Measurements from ENCODE around the gene MRPL2. TPM values are rescaled to one million over a fixed set of nuclear protein-coding genes. Genes with fewer than 3 reads are reported as not detected.
A peak's percentile ranks its signal among the peaks of the same experiment; 100 is the strongest.

The MRPL2 gene
- total RNA-seq, 4 donors from 2014 or later = 19.0 to 37.9 (median 27.3) TPM

DNA sequence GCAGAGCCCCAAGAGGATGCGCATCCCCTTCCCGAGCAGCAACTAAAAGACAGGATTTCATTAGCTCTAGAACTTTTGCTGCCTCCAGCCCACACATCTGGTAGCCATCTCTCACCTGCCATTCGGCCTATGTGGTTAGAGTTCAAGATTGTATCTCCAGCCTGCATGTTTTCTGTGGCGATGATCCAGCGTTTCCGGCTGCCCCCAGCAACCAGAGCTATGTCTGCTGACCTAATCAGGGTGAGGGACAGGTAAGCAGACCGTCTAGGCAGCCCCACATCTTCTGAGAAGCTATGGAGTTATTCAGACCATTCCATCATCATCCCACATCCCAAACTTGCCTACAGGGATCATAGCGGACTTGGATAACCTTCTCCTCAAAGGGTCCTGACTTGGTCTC is 3.3 kb downstream of the MRPL2 start:
- no peak overlapping the region for H3K4me3 ChIP-seq (ENCODE audit: low read depth, poor library complexity, severe bottlenecking)
- intact Hi-C loops (cut with DNase I; ENCODE audit: low total_unique reads) = no loop called here
- TF ChIP-seq POLR2A (IDR thresholded peaks at IDR 0.05) (no peak), CTCF (IDR thresholded peaks at IDR 0.05) (no peak)
- DNase-seq (ENCODE audit: low spot score in 2 of 2) = no peak
- 78 to 83% methylated on average over 8 of the region's 8 CpGs for WGBS, 2 donors

- no peak overlapping the region for H3K4me3 ChIP-seq (ENCODE audit: low read depth, poor library complexity, severe bottlenecking)
- 66 to 72% methylated on average over 17 of the region's 17 CpGs for WGBS, 2 donors
- no peak for TF ChIP-seq CTCF (IDR thresholded peaks at IDR 0.05)
- TF ChIP-seq POLR2A (IDR thresholded peaks at IDR 0.05) = no peak
- no peak for DNase-seq (ENCODE audit: low spot score in 2 of 2)
- intact Hi-C loops (cut with DNase I; ENCODE audit: low total_unique reads) = no loop called here
Measured at GRCh38 chr6:43054206-43054943, 4.9 kb downstream of the MRPL2 start.

- WGBS, 2 donors = 1% methylated on average over 34 to 39 of the region's 45 CpGs
- H3K4me3 ChIP-seq (ENCODE audit: low read depth, poor library complexity, severe bottlenecking) = peak within 1 kb of the TSS; percentile 60
- no peak for TF ChIP-seq CTCF (IDR thresholded peaks at IDR 0.05)
- peak in 1 of 2 donors; percentile 18 for TF ChIP-seq POLR2A (IDR thresholded peaks at IDR 0.05)
- peak; percentile 93 to 98 for DNase-seq (ENCODE audit: low spot score in 2 of 2)
- intact Hi-C loops (cut with DNase I; ENCODE audit: low total_unique reads) = no loop called here
Measured at GRCh38 chr6:43053545-43054205, 5.6 kb downstream of the MRPL2 start, which contains the start of gene CUL7. TSS of gene CUL7 (minus strand) at chr6:43053851. CDS start at chr6:43052788, 1,063 bp downstream.

- DNase-seq (ENCODE audit: low spot score in 2 of 2) = no peak
- intact Hi-C loops (cut with DNase I; ENCODE audit: low total_unique reads) = no loop called here
- 11 to 13% methylated on average over 22 of the region's 22 CpGs for WGBS, 2 donors
- H3K4me3 ChIP-seq (ENCODE audit: low read depth, poor library complexity, severe bottlenecking) = peak overlapping the region; percentile 60
- TF ChIP-seq POLR2A (IDR thresholded peaks at IDR 0.05) = no peak
- no peak for TF ChIP-seq CTCF (IDR thresholded peaks at IDR 0.05)
Measured at GRCh38 chr6:43052842-43053544, 6.2 kb downstream of the MRPL2 start.

GRCh38 chr6:43052225-43052841 is 6.9 kb downstream of the MRPL2 start:
- DNase-seq (ENCODE audit: low spot score in 2 of 2) = no peak
- intact Hi-C loops (cut with DNase I; ENCODE audit: low total_unique reads) = no loop called here
- WGBS, 2 donors = 85% methylated on average over 19 of the region's 19 CpGs
- no peak overlapping the region for H3K4me3 ChIP-seq (ENCODE audit: low read depth, poor library complexity, severe bottlenecking)
- TF ChIP-seq POLR2A (IDR thresholded peaks at IDR 0.05) = no peak
- TF ChIP-seq CTCF (IDR thresholded peaks at IDR 0.05) = no peak
